H1 (cell line): Measurements from ENCODE around the gene SUB1. TPM values are rescaled to one million over a fixed set of nuclear protein-coding genes. Genes with fewer than 3 reads are reported as not detected.

ENCODE experiments used
- GTF2F1 ChIP-seq: IDR thresholded peaks from 2 replicates; pipeline ENCODE4 v1.6.1; 2012; ENCODE audit warnings: low read depth, low read length, improper control_type of control experiment, borderline replicate concordance
- POLR2AphosphoS5 ChIP-seq: IDR thresholded peaks from 2 replicates; pipeline ENCODE4 v1.6.1; 2011; ENCODE audit warnings: low read depth, low read length
- polyA plus RNA-seq, 7 experiments: library from polyadenylated mRNA; depleted of rRNA in 3 of 7; stranded (reverse) in 5 of 7; unstranded in 2 of 7; fragments of >200 nt in 5 of 7; fragments of 200-250 nt in 2 of 7; gene quantifications; 1 replicate in 5 of 7; 2 replicates in 1 of 7; 4 replicates in 1 of 7; pipeline versions ENCODE4 v1.2.1 to v1.2.3, GENCODE V29; 2011 to 2013; ENCODE audit warnings: missing spikeins in 2 of 7, mixed read lengths in 2 of 7
- total RNA-seq: library from RNA; stranded (reverse); fragmentation: NEBNext Ultra II Directional; extraction: Animal tissue kit (Norgen Biotek cat#: 25700); gene quantifications from 2 replicates; pipeline ENCODE4 v1.2.1, GENCODE V29; 2021

The SUB1 gene
- total and polyA plus RNA-seq, 2 of the 8 experiments (the other 6 are each of a cell fraction or from before 2014, with no cell fraction given) = 83.9 to 325 TPM

DNA sequence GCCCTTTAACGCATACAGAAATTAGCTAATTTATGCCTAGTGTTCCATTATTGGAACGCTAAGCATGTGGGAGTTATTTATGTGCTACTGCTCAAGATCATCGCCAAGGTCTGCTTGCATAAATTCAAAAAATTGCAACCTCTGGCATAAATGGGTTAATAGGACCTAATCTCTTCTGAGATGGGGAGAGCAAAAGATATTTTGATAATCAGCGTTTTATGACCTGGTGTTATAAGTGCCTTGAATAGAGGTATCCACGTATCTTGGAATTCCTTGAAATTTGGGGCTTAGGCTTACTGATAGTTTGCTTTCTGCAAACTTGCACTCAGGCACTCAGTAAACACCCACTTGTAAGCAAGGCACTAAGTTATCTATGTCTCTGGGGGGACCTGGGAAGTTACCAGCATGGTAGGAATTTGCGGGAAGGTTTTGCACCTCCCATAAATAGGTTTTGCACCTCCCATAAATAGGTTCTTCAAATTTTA lies 1.8 kb downstream of the SUB1 start (continued):
- TF ChIP-seq GTF2F1 (no peak), POLR2AphosphoS5 (no peak)
